ENCODE results near the gene MLLT1. TPM values are rescaled to one million over a fixed set of nuclear protein-coding genes. Genes with fewer than 3 reads are reported as not detected.

MLLT1 gene
- total RNA-seq, 1 donor from 2014 or later, result 65.8 TPM

DNA sequence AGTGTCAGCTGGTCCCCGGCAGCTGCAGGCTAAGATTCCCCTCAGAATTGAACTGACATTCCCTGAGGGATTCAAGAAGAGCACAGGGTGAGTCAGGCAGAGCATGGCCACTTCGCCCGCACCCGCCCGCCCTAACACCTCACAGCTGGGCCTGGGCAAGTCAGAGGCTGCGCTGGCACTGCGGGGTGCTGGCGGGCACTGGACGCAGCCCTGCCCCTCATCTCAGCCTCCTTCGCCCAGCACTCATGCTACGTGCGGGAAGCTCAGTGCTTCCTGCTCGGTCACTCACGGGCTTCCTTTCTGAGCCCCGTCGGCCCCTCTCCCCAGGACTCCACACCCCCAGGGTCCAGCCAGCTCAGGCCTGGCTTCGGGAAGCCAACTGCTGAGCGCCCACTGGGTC, 56.9 kb downstream of the MLLT1 start:
- DNase-seq (ENCODE audit: extremely low spot score, unreplicated experiment), result no peak
- Mint-ChIP-seq H3K27ac (ENCODE audit: unreplicated experiment) (no peak overlapping the region), H3K27me3 (ENCODE audit: unreplicated experiment) (no peaks in the 10 kb centered on the region), H3K4me3 (ENCODE audit: unreplicated experiment) (no peak overlapping the region), H3K36me3 (ENCODE audit: unreplicated experiment) (peaks cover 8% of the 10 kb centered on the region), H3K9me3 (ENCODE audit: unreplicated experiment) (no peaks in the 10 kb centered on the region), H3K4me1 (ENCODE audit: unreplicated experiment) (peaks cover 6% of the 10 kb centered on the region)
- TF ChIP-seq, protein P1, sequence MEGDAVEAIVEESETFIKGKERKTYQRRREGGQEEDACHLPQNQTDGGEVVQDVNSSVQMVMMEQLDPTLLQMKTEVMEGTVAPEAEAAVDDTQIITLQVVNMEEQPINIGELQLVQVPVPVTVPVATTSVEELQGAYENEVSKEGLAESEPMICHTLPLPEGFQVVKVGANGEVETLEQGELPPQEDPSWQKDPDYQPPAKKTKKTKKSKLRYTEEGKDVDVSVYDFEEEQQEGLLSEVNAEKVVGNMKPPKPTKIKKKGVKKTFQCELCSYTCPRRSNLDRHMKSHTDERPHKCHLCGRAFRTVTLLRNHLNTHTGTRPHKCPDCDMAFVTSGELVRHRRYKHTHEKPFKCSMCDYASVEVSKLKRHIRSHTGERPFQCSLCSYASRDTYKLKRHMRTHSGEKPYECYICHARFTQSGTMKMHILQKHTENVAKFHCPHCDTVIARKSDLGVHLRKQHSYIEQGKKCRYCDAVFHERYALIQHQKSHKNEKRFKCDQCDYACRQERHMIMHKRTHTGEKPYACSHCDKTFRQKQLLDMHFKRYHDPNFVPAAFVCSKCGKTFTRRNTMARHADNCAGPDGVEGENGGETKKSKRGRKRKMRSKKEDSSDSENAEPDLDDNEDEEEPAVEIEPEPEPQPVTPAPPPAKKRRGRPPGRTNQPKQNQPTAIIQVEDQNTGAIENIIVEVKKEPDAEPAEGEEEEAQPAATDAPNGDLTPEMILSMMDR (IDR thresholded peaks at IDR 0.05), result no peak

DNA sequence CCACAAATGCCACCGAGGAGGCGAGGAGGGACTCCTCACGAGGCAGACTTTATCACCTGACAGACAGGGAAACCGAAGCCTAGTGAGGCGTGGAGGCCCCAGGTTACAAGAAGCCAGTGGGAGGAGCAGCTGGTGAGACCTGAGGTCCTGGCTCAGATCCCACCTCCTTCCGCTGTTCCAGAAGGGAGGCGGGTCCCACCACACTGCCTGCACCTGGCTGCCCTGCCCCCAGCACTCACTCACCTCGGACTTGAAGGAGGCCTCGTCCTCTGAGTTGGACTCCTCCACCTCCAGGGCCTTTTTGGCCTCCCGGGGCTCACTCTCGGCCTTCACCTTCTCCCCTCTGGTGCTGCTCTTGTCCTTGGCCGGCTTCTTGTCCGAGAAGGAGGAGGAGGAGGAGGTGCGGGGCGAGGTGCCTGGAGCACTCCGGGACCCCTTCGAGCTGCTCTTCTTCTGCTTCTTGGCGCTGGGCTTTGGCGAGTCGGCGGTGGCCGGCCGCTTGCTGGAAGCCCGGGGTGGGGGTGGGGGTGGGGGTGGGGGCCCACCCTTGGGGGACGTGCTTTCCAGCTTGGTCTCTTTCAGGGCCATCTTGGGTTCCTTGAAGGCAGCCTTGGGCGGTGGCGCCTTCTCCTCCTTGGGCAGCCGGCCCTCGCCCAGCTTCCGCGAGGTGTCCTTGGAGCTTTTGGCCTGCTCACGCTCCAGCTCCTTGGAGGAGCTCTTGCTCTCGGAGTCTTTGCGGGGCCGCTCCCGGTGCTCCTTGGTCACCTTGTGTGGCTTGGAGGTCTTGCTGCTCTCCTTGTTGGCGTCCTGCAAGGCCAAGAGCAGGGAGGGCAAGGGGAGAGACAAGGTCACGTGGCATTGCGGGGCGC, 57.7 kb downstream of the MLLT1 start:
- no peak for DNase-seq (ENCODE audit: extremely low spot score, unreplicated experiment)
- Mint-ChIP-seq H3K4me3 (ENCODE audit: unreplicated experiment) (no peak overlapping the region), H3K9me3 (ENCODE audit: unreplicated experiment) (no peaks in the 10 kb centered on the region), H3K4me1 (ENCODE audit: unreplicated experiment) (peaks cover 6% of the 10 kb centered on the region), H3K27ac (ENCODE audit: unreplicated experiment) (no peak overlapping the region), H3K36me3 (ENCODE audit: unreplicated experiment) (peaks cover 8% of the 10 kb centered on the region), H3K27me3 (ENCODE audit: unreplicated experiment) (no peaks in the 10 kb centered on the region)
- TF ChIP-seq, protein P1 (IDR thresholded peaks at IDR 0.05), result no peak

DNA sequence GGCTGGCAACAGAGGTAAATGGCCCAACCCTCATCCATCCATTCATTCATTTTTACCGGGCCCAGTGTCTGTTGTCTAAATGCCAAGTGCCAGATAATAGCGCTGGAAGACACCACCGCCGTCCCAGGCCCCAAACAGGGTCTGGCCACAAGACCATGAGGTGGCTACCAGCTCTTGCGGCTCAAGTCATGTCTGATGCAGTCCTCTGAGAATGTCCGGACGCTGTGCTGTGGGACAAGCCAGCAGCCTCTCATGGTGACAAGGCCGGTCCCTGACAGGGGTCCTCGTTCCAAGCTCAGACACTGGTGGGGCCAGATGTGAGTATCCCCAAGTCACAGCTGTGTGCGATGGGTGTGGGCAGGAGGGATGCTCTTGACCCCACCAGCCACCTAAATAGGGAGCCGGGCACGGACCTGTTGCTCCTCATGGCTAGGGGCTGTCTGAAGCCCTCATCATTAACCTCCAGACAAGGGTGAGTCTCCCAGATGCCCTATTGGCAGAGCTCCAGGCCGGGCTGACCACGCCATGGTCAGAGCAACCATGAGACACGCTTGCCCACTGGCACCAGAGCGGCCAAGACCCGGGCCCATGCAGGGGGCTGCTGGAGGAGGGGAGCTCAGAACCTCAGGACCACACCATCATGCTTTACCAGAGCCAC, 58.4 kb downstream of the MLLT1 start:
- no peaks in the 10 kb centered on the region for H3K9me3 Mint-ChIP-seq (ENCODE audit: unreplicated experiment)
- no peak overlapping the region for H3K27ac Mint-ChIP-seq (ENCODE audit: unreplicated experiment)
- H3K36me3 Mint-ChIP-seq (ENCODE audit: unreplicated experiment), result peaks cover 5% of the 10 kb centered on the region
- peaks cover 9% of the 10 kb centered on the region for H3K4me1 Mint-ChIP-seq (ENCODE audit: unreplicated experiment)
- no peaks in the 10 kb centered on the region for H3K27me3 Mint-ChIP-seq (ENCODE audit: unreplicated experiment)
- TF ChIP-seq, protein P1 (IDR thresholded peaks at IDR 0.05), result no peak
- DNase-seq (ENCODE audit: extremely low spot score, unreplicated experiment), result no peak
- no peak overlapping the region for H3K4me3 Mint-ChIP-seq (ENCODE audit: unreplicated experiment)

DNA sequence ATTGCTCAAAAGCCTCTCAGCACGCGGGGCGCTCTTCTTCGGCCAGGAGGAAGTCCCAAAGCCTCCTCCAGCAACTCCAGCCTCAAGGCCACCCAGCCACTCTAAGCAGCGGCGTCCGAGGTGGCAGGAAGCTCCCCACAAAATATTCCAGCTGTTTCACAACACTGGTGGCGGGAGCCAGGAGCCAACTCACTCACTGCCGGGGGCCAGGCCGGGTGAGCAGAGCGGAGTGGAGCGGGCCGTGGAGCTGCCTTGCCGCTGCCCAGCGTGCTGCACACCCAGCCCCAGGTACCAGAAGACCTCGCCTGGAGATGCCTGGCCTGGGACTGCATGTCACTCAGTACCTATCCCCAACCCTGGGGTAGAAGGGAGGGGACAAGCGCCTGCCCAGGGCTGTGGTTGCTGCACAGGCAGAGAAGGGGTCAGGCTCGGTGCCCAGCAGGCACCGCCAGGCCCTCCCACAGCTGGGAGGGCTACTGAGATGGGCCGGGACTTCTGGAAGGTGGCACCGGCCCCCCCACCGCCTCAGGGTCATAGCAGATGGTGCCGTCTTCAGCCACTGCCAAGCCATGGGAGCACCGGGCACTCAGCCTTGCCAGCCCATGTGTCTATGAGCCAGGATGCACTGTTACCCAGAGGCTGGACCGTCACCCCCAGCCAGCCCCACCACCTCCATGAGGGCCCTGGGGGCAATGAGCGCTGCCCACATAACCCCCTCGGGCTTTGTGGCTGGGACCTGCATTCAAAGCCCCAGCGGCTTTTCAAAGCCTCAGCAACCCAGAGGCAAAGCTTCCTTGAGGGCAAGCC, 59.2 kb downstream of the MLLT1 start:
- no peaks in the 10 kb centered on the region for H3K9me3 Mint-ChIP-seq (ENCODE audit: unreplicated experiment)
- H3K4me3 Mint-ChIP-seq (ENCODE audit: unreplicated experiment), result no peak overlapping the region
- H3K27ac Mint-ChIP-seq (ENCODE audit: unreplicated experiment), result no peak overlapping the region
- H3K36me3 Mint-ChIP-seq (ENCODE audit: unreplicated experiment), result no peaks in the 10 kb centered on the region
- no peaks in the 10 kb centered on the region for H3K27me3 Mint-ChIP-seq (ENCODE audit: unreplicated experiment)
- DNase-seq (ENCODE audit: extremely low spot score, unreplicated experiment), result no peak
- TF ChIP-seq, protein P1 (IDR thresholded peaks at IDR 0.05), result no peak
- peaks cover 9% of the 10 kb centered on the region for H3K4me1 Mint-ChIP-seq (ENCODE audit: unreplicated experiment)

Data from osteocyte (in vitro differentiated cells).